ENCODE data around the gene GATA6. TPM values are rescaled to one million over a fixed set of nuclear protein-coding genes. Genes with fewer than 3 reads are reported as not detected.

The GATA6 gene
- total RNA-seq, 1 experiment from 2014 or later, result 3.3 TPM

GRCh38 chr18:22152093-22152492 is 17.3 kb upstream of the GATA6 start:
- no peak overlapping the region for H3K9ac ChIP-seq (ENCODE audit: low read length)
- no peaks in the 10 kb centered on the region for H3K4me1 ChIP-seq (ENCODE audit: control insufficient read depth in 1 of 2, insufficient read depth in 2 of 2, low read length in 2 of 2)
- ChIA-PET CTCF (no interaction called here), RAD21 (ENCODE audit: low non-redundant PET in 1 of 2, low total read pairs in 2 of 2, uncharacterized antibody in 2 of 2, unreplicated experiment in 2 of 2) (no interaction called here), POLR2A (no interaction called here)
- H3K9me3 ChIP-seq (ENCODE audit: control insufficient read depth in 1 of 2, insufficient read depth in 1 of 2, low read depth in 1 of 2, low read length in 2 of 2), result no peaks in the 10 kb centered on the region
- H4K20me1 ChIP-seq (ENCODE audit: insufficient read depth), result no peaks in the 10 kb centered on the region
- H3K4me3 ChIP-seq (replicated peaks in 1 of 2; ENCODE audit: low read depth in 1 of 2, low read length in 2 of 2), result no peak overlapping the region
- no peak for DNase-seq (ENCODE audit: low read depth, low spot score)
- TF ChIP-seq ZNF274 (IDR thresholded peaks at IDR 0.05; ENCODE audit: low read depth, low read length) (no peak), ZBTB33 (IDR thresholded peaks at IDR 0.05; ENCODE audit: extremely low read depth, insufficient replicate concordance, low read length) (no peak), ATF3 (IDR thresholded peaks at IDR 0.05) (no peak), ELF1 (IDR thresholded peaks at IDR 0.05; ENCODE audit: borderline replicate concordance, low read depth) (no peak), POLR2AphosphoS5 (IDR thresholded peaks at IDR 0.05; ENCODE audit: low read depth, low read length) (no peak), SIN3A (IDR thresholded peaks at IDR 0.05; ENCODE audit: low read depth) (no peak), RAD21 (IDR thresholded peaks at IDR 0.05; ENCODE audit: low read depth) (no peak), CEBPB (IDR thresholded peaks at IDR 0.05; ENCODE audit: low read depth) (no peak), YY1 (IDR thresholded peaks at IDR 0.05; ENCODE audit: extremely low read depth, insufficient replicate concordance, low read depth, low read length) (no peak), JUND (IDR thresholded peaks at IDR 0.05) (no peak), EGR1 (IDR thresholded peaks at IDR 0.05; ENCODE audit: low read depth) (no peak), MAX (IDR thresholded peaks at IDR 0.05) (no peak), SRF (IDR thresholded peaks at IDR 0.05; ENCODE audit: low read depth) (no peak), ZFX (IDR thresholded peaks at IDR 0.05) (no peak), POLR2A (IDR thresholded peaks at IDR 0.05; ENCODE audit: borderline replicate concordance, extremely low read depth, insufficient read depth, insufficient read length) (no peak), TCF7L2 (IDR thresholded peaks at IDR 0.05; ENCODE audit: borderline replicate concordance, extremely low read depth, insufficient read depth, insufficient read length) (no peak), EZH2phosphoT487 (IDR thresholded peaks at IDR 0.05; ENCODE audit: borderline replicate concordance) (no peak), CBX3 (IDR thresholded peaks at IDR 0.05; ENCODE audit: low read depth) (no peak), FOSL1 (IDR thresholded peaks at IDR 0.05; ENCODE audit: low read depth) (no peak), SP1 (IDR thresholded peaks at IDR 0.05; ENCODE audit: low read depth) (no peak)
- H2AFZ ChIP-seq (ENCODE audit: low read depth, low read length, poor library complexity, severe bottlenecking), result no peak overlapping the region
- H3K9me2 ChIP-seq (ENCODE audit: insufficient read depth), result no peaks in the 10 kb centered on the region
- BruUV-seq (replicated peaks), result no TSS peak
- H3K27me3 ChIP-seq (ENCODE audit: insufficient read depth, low read length), result 0 out of 2 replicates have a peak, but pooled peaks cover 4% of the 10 kb centered on the region
- no peak overlapping the region for H3K4me2 ChIP-seq (ENCODE audit: low read length)
- no peaks in the 10 kb centered on the region for H3K36me3 ChIP-seq (ENCODE audit: control insufficient read depth in 1 of 2, insufficient read depth in 2 of 2, low read length in 2 of 2)
- no peaks in the 10 kb centered on the region for H3K79me2 ChIP-seq (ENCODE audit: insufficient read depth, low read length)
- intact Hi-C loops (cut with micrococcal nuclease), result no loop called here
- no peak for ATAC-seq
- no peak overlapping the region for H3K27ac ChIP-seq (ENCODE audit: low read depth, low read length)

Data from HCT116 (cell line).